ENCODE measurements around the gene CDH26.

GRCh38 chr20:59977086-59977485, 18.9 kb downstream of the CDH26 start:
- TF ChIP-seq POLR2A (IDR thresholded peaks at IDR 0.05; ENCODE audit: low read length) (no peak), GATA1 (IDR thresholded peaks at IDR 0.05; ENCODE audit: low read depth, low read length) (no peak)

All from erythroblast (primary cell).